HepG2 (cell line): ENCODE data around the gene PDGFA. TPM values are rescaled to one million over a fixed set of nuclear protein-coding genes. Genes with fewer than 3 reads are reported as not detected.

Source experiments
- ATAC-seq: fragments of 200-7000 bp; cut with Tn5 transposase; 3 replicates; pipeline ENCODE4 v1.9.1; 2020; ENCODE audit warnings: mild to moderate bottlenecking, moderate library complexity
- BruUV-seq: library from RNA; stranded (reverse); fragments of 400-500 nt; replicated peaks from 2 replicates; lab custom pipeline; 2021; lab: Mats Ljungman, UMichigan
- CTCF ChIA-PET: fragments of 300-600 bp; formaldehyde crosslinking; extraction: SDS; loops from one replicate; lab custom pipeline; 2021; ENCODE audit warnings: low total read pairs, inconsistent platforms, low intra/inter-chr PET ratio; lab: Yijun Ruan, JAX
- POLR2A ChIA-PET: fragments of 350-600 bp; sonication (Branson Sonifier 250); formaldehyde crosslinking; loops from one replicate; lab custom pipeline; 2020; ENCODE audit warnings: antibody characterized with exemption, inconsistent platforms; lab: Yijun Ruan, JAX
- DNase-seq: peaks from one replicate; pipeline ENCODE4 v3.0.0-alpha.2; 2015; ENCODE audit warnings: low spot score
- FAIRE-seq: peaks from 3 replicates; lab custom pipeline; 2011; peaks lifted over from hg19 to GRCh38; lab: Jason Lieb, UNC
- H2AFZ ChIP-seq: one replicate; pipeline ENCODE4 v1.6.1; 2011; ENCODE audit warnings: low read length, inconsistent platforms
- H3K27ac ChIP-seq: fragments of 300-600 bp; 3 replicates; pipeline ENCODE4 v1.8.0; 2011; ENCODE audit warnings: mixed run types, mild to moderate bottlenecking, mixed read lengths, low read length, inconsistent platforms; ENCODE audit not compliant: insufficient read depth; ENCODE audit errors: extremely low read length
- H3K27me3 ChIP-seq, 2 experiments: fragments of 200-600 bp in 1 of 2; 2 replicates in 1 of 2; 3 replicates in 1 of 2; pipeline versions ENCODE4 v1.6.0 to v1.8.0; 2011; ENCODE audit warnings: low read length in 2 of 2, mild to moderate bottlenecking in 2 of 2, moderate library complexity in 2 of 2, inconsistent platforms in 1 of 2; ENCODE audit not compliant: insufficient read depth in 2 of 2, control insufficient read depth in 1 of 2
- H3K36me3 ChIP-seq, 2 experiments: fragments of 200-600 bp in 1 of 2; replicated peaks in 1 of 2; 2 replicates in 1 of 2; 3 replicates in 1 of 2; pipeline versions ENCODE4 v1.5.1 to v1.8.0; 2011; ENCODE audit warnings: low read length in 2 of 2, inconsistent platforms in 1 of 2; ENCODE audit not compliant: insufficient read depth in 2 of 2, control insufficient read depth in 1 of 2
- H3K4me1 ChIP-seq: 2 replicates; pipeline ENCODE4 v1.5.1; 2012; ENCODE audit warnings: low read length, inconsistent platforms; ENCODE audit not compliant: insufficient read depth
- H3K4me2 ChIP-seq: 2 replicates; pipeline ENCODE4 v1.6.0; 2011; ENCODE audit warnings: low read depth, low read length, inconsistent platforms
- H3K4me3 ChIP-seq, 3 experiments: fragments of 200-600 bp in 1 of 3; sonication (generic), shearing (Covaris generic) in 1 of 3; replicated peaks in 1 of 3; 2 replicates each; pipeline ENCODE4 v1.5.1; 2011 to 2016; ENCODE audit warnings: low read length in 3 of 3, inconsistent platforms in 2 of 3, low read depth in 2 of 3, mild to moderate bottlenecking in 2 of 3, control low read depth in 1 of 3, mixed read lengths in 1 of 3; ENCODE audit not compliant: insufficient read depth in 1 of 3
- H3K79me2 ChIP-seq: one replicate; pipeline ENCODE4 v1.6.1; 2011; ENCODE audit warnings: low read length, inconsistent platforms; ENCODE audit not compliant: insufficient read depth
- H3K9ac ChIP-seq: 2 replicates; pipeline ENCODE4 v1.6.0; 2011; ENCODE audit warnings: mild to moderate bottlenecking, low read depth, low read length, inconsistent platforms; ENCODE audit not compliant: insufficient read depth
- H3K9me3 ChIP-seq: 2 replicates; pipeline ENCODE4 v1.5.1; 2012; ENCODE audit warnings: mild to moderate bottlenecking, low read length
- H4K20me1 ChIP-seq: 2 replicates; pipeline ENCODE4 v1.6.0; 2011; ENCODE audit warnings: inconsistent platforms, mild to moderate bottlenecking, low read length, moderate library complexity; ENCODE audit not compliant: insufficient read depth
- ARNT ChIP-seq: fragments of 450-650 bp; IDR thresholded peaks from 2 replicates; pipeline ENCODE4 v1.6.1; 2017
- ATF7-NPFF ChIP-seq: sonication (generic); formaldehyde crosslinking; IDR thresholded peaks from 2 replicates; pipeline ENCODE4 v1.8.1; 2023; ENCODE audit warnings: mild to moderate bottlenecking, low read depth, missing genetic modification reagents, moderate library complexity
- HDAC6 ChIP-seq: fragments of 200-600 bp; sonication (generic); IDR thresholded peaks from 2 replicates; pipeline ENCODE4 v1.7.0; 2017; ENCODE audit warnings: mild to moderate bottlenecking, antibody characterized with exemption, low read length, low read depth
- MLLT10 ChIP-seq: sonication (generic); formaldehyde crosslinking; IDR thresholded peaks from 2 replicates; pipeline ENCODE4 v1.4.0; 2020; ENCODE audit warnings: missing genetic modification reagents
- NFE2 ChIP-seq: sonication (generic); formaldehyde crosslinking; IDR thresholded peaks from 2 replicates; pipeline ENCODE4 v1.4.0; 2020; ENCODE audit warnings: missing genetic modification reagents
- NRL ChIP-seq: sonication (generic); formaldehyde crosslinking; IDR thresholded peaks from 2 replicates; pipeline ENCODE4 v1.5.0; 2020; ENCODE audit warnings: missing genetic modification reagents, mild to moderate bottlenecking, moderate library complexity, borderline replicate concordance
- PAF1 ChIP-seq: IDR thresholded peaks from 2 replicates; pipeline ENCODE4 v1.6.1; 2016; ENCODE audit warnings: missing genetic modification reagents, missing compliant biosample characterization
- ZNF547 ChIP-seq: sonication (generic); formaldehyde crosslinking; IDR thresholded peaks from 2 replicates; pipeline ENCODE4 v1.5.1; 2020; ENCODE audit warnings: mild to moderate bottlenecking, missing genetic modification reagents
- ZNF703 ChIP-seq: sonication (generic); formaldehyde crosslinking; IDR thresholded peaks from 2 replicates; pipeline ENCODE4 v1.5.1; 2020; ENCODE audit warnings: missing genetic modification reagents, mild to moderate bottlenecking, moderate library complexity, borderline replicate concordance
- ZNF704 ChIP-seq: sonication (generic); formaldehyde crosslinking; IDR thresholded peaks from 2 replicates; pipeline ENCODE4 v1.8.1; 2023; ENCODE audit warnings: mild to moderate bottlenecking, inconsistent platforms, moderate library complexity, missing genetic modification reagents, borderline replicate concordance
- ZSCAN20 ChIP-seq: sonication (generic); formaldehyde crosslinking; IDR thresholded peaks from 2 replicates; pipeline ENCODE4 v1.4.0; 2020; ENCODE audit warnings: missing genetic modification reagents, mild to moderate bottlenecking, borderline replicate concordance
- WGBS: methylation state at CpG from one replicate; pipeline ENCODE4 v1.1.6; 2017; ENCODE audit warnings: low lambda C conversion rate; 5-methylcytosine and 5-hydroxymethylcytosine counted together
- in situ Hi-C: cut with HindIII; loops from 2 replicates; pipeline ENCODE4 v1.10.0; 2017; ENCODE audit warnings: low pct_unique_long_range_greater_than_20kb; ENCODE audit not compliant: extremely low pct_ligation_motif_present
- intact Hi-C: fragments of 100-400 bp; cut with micrococcal nuclease; formaldehyde crosslinking; loops from one replicate; pipeline ENCODE4 v1.10.0; 2022; ENCODE audit not compliant: unreplicated experiment
- polyA plus RNA-seq, 8 experiments: library from polyadenylated mRNA; depleted of rRNA in 3 of 8; stranded (reverse) in 7 of 8; unstranded in 1 of 8; fragments of >200 nt; fragmentation: Illumina TruSeq in 4 of 8; extraction: Trizol in 4 of 8; gene quantifications; 2 replicates each; pipeline versions ENCODE4 v1.2.1 to v1.2.3, GENCODE V29; 2011 to 2016; ENCODE audit warnings: low read depth in 4 of 8, missing spikeins in 1 of 8, mixed read lengths in 1 of 8; ENCODE audit not compliant: insufficient read depth in 1 of 8
- total RNA-seq, 5 experiments: library from RNA; depleted of rRNA; stranded (reverse); fragments of >200 nt; fragmentation: Illumina TruSeq; extraction: Trizol; gene quantifications; 2 replicates each; pipeline ENCODE4 v1.2.3, GENCODE V29; 2016; ENCODE audit warnings: low read depth in 1 of 5
- TF ChIP-seq, protein P1 (sequence below): sonication (generic); formaldehyde crosslinking; IDR thresholded peaks from 2 replicates; pipeline ENCODE4 v1.8.0; 2022; ENCODE audit warnings: missing genetic modification reagents, mild to moderate bottlenecking, borderline replicate concordance

Gene PDGFA
- total and polyA plus RNA-seq, 2 of the 13 experiments (the other 11 are each of a cell fraction or from before 2014, with no cell fraction given) = 1.5 to 3.4 TPM

- POLR2A ChIA-PET = no interaction called here
- no peak for TF ChIP-seq MLLT10 (CRISPR knock-in tag)
- TF ChIP-seq ATF7-NPFF (CRISPR knock-in tag) = no peak
- no peak for TF ChIP-seq PAF1
- TF ChIP-seq NRL (CRISPR knock-in tag) = no peak
- no peak for TF ChIP-seq ZSCAN20 (CRISPR knock-in tag)
- no peak for TF ChIP-seq ZNF703
- TF ChIP-seq NFE2 = no peak
- TF ChIP-seq ZNF704 (CRISPR knock-in tag) = no peak
- TF ChIP-seq, protein P1, sequence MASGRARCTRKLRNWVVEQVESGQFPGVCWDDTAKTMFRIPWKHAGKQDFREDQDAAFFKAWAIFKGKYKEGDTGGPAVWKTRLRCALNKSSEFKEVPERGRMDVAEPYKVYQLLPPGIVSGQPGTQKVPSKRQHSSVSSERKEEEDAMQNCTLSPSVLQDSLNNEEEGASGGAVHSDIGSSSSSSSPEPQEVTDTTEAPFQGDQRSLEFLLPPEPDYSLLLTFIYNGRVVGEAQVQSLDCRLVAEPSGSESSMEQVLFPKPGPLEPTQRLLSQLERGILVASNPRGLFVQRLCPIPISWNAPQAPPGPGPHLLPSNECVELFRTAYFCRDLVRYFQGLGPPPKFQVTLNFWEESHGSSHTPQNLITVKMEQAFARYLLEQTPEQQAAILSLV (CRISPR knock-in tag) = no peak
- TF ChIP-seq HDAC6 = no peak
- TF ChIP-seq ZNF547 = no peak
- TF ChIP-seq ARNT = no peak
- TF ChIP-seq, all 625 proteins: peak for 0
- no peak overlapping the region for H3K9ac ChIP-seq
- H3K79me2 ChIP-seq = no peaks in the 10 kb centered on the region
- H3K27me3 ChIP-seq = no peaks in the 10 kb centered on the region
- H3K4me3 ChIP-seq = no peak overlapping the region
- no peak overlapping the region for H3K27ac ChIP-seq
- intact Hi-C loops = no loop called here
- ATAC-seq = no peak
- H3K36me3 ChIP-seq = no peaks in the 10 kb centered on the region
- in situ Hi-C loops = no loop called here
- 94% methylated on average over 21 of the region's 21 CpGs for WGBS
- H3K4me2 ChIP-seq = no peak overlapping the region
- H3K9me3 ChIP-seq = no peaks in the 10 kb centered on the region
- DNase-seq = no peak
- BruUV-seq = no TSS peak
- peaks cover under 1% of the 10 kb centered on the region; the same call in 1 of the 2 replicates for H3K4me1 ChIP-seq
- no peak overlapping the region for H2AFZ ChIP-seq
- FAIRE-seq = no peak
- no peaks in the 10 kb centered on the region for H4K20me1 ChIP-seq
- CTCF ChIA-PET = no interaction called here
Measured at GRCh38 chr7:559396-559705, 39.7 kb upstream of the PDGFA start.
